Pancreas (tissue), 10 donors: Measurements from ENCODE around the gene B3GAT1. TPM values are rescaled to one million over a fixed set of nuclear protein-coding genes. Genes with fewer than 3 reads are reported as not detected.
"Not testable (repeated sequence)": the region's sequence is repeated elsewhere in the genome, so short reads cannot be mapped to it uniquely, and the experiment has no call there.

Experiments used
- ATAC-seq, 4 donors: fragments of 200-7000 bp; cut with Tn5 transposase; one replicate each; pipeline versions ENCODE4 v1.8.0 to v1.9.1; 2020; ENCODE audit warnings: mild to moderate bottlenecking in 4 of 4, moderate library complexity in 4 of 4
- DNase-seq, 6 donors: peaks; one replicate each; pipeline ENCODE4 v3.0.0-alpha.2; 2020
- FAIRE-seq: peaks from 2 replicates; lab custom pipeline; 2012; peaks lifted over from hg19 to GRCh38; lab: Jason Lieb, UNC
- H3K27ac ChIP-seq, 4 donors: fragments of 200-600 bp; sonication (generic); 1 replicate in 3 of 4; 2 replicates in 1 of 4; pipeline versions ENCODE4 v1.5.0 to v1.8.0; 2020
- H3K27me3 ChIP-seq, 4 donors: fragments of 200-600 bp; one replicate each; pipeline ENCODE4 v1.8.0; 2021
- H3K36me3 ChIP-seq, 3 donors: fragments of 200-600 bp; sonication (generic) in 1 of 3; one replicate each; pipeline versions ENCODE4 v1.5.0 to v1.8.0; 2020 to 2021
- H3K4me1 ChIP-seq, 3 donors: fragments of 200-600 bp; one replicate each; pipeline ENCODE4 v1.8.0; 2021
- H3K4me3 ChIP-seq, 4 donors: fragments of 200-600 bp; sonication (generic) in 2 of 4; one replicate each; pipeline versions ENCODE4 v1.5.0 to v1.8.0; 2020 to 2021
- H3K9me3 ChIP-seq, 4 donors: fragments of 200-600 bp; one replicate each; pipeline ENCODE4 v1.8.0; 2021
- WGBS, 2 donors: extraction: QIAGEN DNeasy Blood & Tissue Kit; methylation state at CpG; one replicate each; pipeline ENCODE4 v1.1.7; 2013; 5-methylcytosine and 5-hydroxymethylcytosine counted together
- intact Hi-C, 3 donors: fragments of 100-400 bp; cut with DNase I; formaldehyde crosslinking; loops; one replicate each; pipeline versions ENCODE4 v1.11.1 to v1.14.2; 2022
- polyA plus RNA-seq, 2 donors: library from polyadenylated mRNA; stranded (reverse); fragments of 200-250 nt; gene quantifications; one replicate each; pipeline ENCODE4 v1.2.3, GENCODE V29; 2013
- total RNA-seq, 6 donors: library from RNA; stranded (reverse); fragmentation: NEBNext Ultra II Directional in 4 of 6; extraction: Animal tissue kit (Norgen Biotek cat#: 25700) in 4 of 6; gene quantifications; one replicate each; pipeline versions ENCODE4 v1.2.1 to v1.2.4, GENCODE V29; 2021 to 2023
- TF ChIP-seq, protein P1 (sequence below), 4 donors: fragments of 200-600 bp; sonication (generic) in 3 of 4; IDR thresholded peaks; one replicate each; pipeline versions ENCODE4 v1.5.0 to v1.8.0; 2021; ENCODE audit warnings: antibody characterized with exemption in 4 of 4
- donor health status: healthy with polysubstance abuse.
- donor health status: DM: no; HTN: no; CAD: no; lungs with moderate emphysema.
- donor health status: DM: no; HTN: no; CAD: no.
- donor health status: control.
- donor health status: control.
- donor health status: Bipolar disorder and iron deficiency.
- donor health status: DM: yes; HTN: yes; CAD: no.
- donor health status: DM: no; HTN: no; CAD: no.
- donor health status: DM: no; HTN: no; CAD: no.
- donor health status: DM: yes; HTN: yes; CAD: no.

The B3GAT1 gene
- total and polyA plus RNA-seq, 8 donors, result 0.08 to 1.3 (median 0.20) TPM

GRCh38 chr11:134447696-134448095, 35.7 kb upstream of the B3GAT1 start:
- Histone ChIP-seq H3K4me3 (no peak overlapping the region), H3K36me3 (no peaks in the 10 kb centered on the region), H3K27me3 (no peaks in the 10 kb centered on the region), H3K27ac (no peak overlapping the region), H3K9me3 (no peaks in the 10 kb centered on the region), H3K4me1 (no peaks in the 10 kb centered on the region)
- TF ChIP-seq, protein P1, sequence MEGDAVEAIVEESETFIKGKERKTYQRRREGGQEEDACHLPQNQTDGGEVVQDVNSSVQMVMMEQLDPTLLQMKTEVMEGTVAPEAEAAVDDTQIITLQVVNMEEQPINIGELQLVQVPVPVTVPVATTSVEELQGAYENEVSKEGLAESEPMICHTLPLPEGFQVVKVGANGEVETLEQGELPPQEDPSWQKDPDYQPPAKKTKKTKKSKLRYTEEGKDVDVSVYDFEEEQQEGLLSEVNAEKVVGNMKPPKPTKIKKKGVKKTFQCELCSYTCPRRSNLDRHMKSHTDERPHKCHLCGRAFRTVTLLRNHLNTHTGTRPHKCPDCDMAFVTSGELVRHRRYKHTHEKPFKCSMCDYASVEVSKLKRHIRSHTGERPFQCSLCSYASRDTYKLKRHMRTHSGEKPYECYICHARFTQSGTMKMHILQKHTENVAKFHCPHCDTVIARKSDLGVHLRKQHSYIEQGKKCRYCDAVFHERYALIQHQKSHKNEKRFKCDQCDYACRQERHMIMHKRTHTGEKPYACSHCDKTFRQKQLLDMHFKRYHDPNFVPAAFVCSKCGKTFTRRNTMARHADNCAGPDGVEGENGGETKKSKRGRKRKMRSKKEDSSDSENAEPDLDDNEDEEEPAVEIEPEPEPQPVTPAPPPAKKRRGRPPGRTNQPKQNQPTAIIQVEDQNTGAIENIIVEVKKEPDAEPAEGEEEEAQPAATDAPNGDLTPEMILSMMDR (IDR thresholded peaks at IDR 0.05), result no peak
- intact Hi-C loops, result no loop called here
- ATAC-seq (no peak), FAIRE-seq (no peak), DNase-seq (no peak)
- WGBS, 2 donors, result 78 to 89% methylated on average over 27 of the region's 27 CpGs

DNA sequence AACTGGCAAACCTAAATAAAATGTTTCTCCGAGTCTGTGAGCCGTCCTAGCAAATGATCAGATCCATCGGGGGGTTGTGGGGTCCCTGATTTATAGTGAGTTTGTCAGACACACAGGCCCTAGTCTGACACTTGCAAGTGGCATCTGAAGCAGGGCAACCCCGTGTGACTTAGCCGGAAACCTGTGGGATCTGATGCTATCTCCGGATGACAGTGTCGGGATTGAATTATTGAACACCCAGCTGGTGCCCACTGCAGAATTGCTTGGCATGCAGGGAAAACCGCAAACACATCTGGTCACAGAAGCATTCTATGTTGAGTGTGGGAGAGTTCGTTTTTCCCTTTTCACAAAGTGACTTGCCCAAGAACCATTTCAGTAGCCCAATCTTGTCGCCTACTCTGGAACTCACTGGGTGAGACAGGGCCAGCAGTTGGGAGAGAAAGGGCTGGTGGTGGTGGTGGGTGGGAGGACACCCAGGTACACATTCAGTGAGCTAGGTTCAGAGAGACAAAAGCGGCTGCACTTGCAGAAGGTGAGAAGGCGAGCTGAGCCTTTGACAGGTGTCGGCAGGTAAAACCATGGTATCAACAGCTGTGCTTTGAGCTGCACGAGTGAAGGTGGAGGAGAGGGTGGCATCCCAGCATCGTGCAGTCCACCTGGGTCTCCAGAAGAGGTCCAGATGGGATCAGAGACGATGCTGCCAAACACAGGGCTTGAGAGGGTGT, 33.7 kb upstream of the B3GAT1 start:
- Histone ChIP-seq H3K27ac (no peak overlapping the region), H3K36me3 (no peaks in the 10 kb centered on the region), H3K9me3 (no peaks in the 10 kb centered on the region), H3K27me3 (no peaks in the 10 kb centered on the region), H3K4me1 (no peaks in the 10 kb centered on the region), H3K4me3 (no peak overlapping the region)
- no peak for ATAC-seq
- TF ChIP-seq, protein P1 (IDR thresholded peaks at IDR 0.05), result no peak
- intact Hi-C loops, result no loop called here
- FAIRE-seq, result no peak
- no peak for DNase-seq
- 55 to 65% methylated on average over 16 of the region's 16 CpGs for WGBS, 2 donors

DNA sequence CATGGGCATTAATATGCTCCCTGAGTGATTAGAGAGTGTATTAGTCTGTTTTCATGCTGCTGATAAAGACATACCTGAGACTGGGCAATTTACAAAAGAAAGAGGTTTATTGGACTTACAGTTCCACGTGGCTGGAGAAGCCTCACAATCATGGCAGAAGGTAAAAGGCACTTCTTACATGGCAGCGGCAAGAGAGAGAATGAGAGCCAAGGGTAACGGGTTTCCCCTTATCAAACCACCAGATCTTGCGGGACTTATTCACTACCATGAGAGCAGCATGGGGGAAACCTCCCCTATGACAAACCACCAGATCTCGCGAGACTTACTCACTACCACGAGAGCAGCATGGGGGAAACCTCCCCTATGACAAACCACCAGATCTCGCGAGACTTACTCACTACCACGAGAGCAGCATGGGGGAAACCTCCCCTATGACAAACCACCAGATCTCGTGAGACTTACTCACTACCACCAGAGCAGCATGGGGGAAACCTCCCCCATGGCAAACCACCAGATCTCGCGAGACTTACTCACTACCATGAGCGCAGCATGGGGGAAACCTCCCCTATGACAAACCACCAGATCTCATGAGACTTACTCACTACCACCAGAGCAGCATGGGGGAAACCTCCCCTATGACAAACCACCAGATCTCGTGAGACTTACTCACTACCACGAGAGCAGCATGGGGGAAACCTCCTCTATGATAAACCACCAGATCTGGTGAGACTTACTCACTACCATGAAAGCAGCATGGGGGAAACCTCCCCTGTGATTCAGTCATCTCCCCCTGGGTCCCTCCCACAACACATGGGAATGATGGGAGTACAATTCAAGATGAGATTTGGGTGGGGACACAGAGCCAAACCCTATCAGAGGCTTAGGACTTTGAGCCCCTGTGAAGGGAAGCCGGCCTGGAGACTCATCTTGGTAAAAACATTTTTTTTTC, 32.4 kb upstream of the B3GAT1 start:
- H3K27ac ChIP-seq, H3K27me3 ChIP-seq, H3K4me3 ChIP-seq, FAIRE-seq, intact Hi-C loops, H3K9me3 ChIP-seq, H3K4me1 ChIP-seq, ATAC-seq, DNase-seq, H3K36me3 ChIP-seq: not testable (repeated sequence)
- 67 to 77% methylated on average over 17 of the region's 17 CpGs for WGBS, 2 donors

DNA sequence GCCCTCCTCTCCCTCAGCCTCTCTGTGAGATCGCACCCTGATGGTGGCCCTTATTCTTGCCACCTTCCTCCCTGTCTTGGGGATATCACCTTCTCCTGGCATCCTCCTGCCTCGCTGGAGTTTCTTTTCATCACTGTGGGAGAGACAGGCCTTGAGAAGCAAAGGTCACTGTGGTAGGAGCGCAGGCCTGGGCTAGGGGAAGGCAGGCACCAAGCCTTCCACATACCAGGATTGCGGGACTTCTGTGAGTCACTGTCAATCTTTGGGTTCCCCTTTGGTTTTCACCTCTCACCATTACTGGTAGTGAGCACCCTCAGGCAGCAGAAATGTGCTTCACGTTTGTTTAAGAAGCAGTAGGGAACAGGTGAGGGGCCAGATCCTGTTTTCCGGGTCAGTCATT, 31.2 kb upstream of the B3GAT1 start:
- no peaks in the 10 kb centered on the region for H3K9me3 ChIP-seq
- H3K4me1 ChIP-seq, result no peaks in the 10 kb centered on the region
- 60 to 63% methylated on average over 6 of the region's 6 CpGs for WGBS, 2 donors
- H3K4me3 ChIP-seq, result no peak overlapping the region
- intact Hi-C loops, result no loop called here
- FAIRE-seq (no peak), ATAC-seq (no peak), DNase-seq (no peak)
- H3K36me3 ChIP-seq, result no peaks in the 10 kb centered on the region
- H3K27ac ChIP-seq, result no peak overlapping the region
- no peaks in the 10 kb centered on the region for H3K27me3 ChIP-seq
- TF ChIP-seq, protein P1 (IDR thresholded peaks at IDR 0.05), result no peak

DNA sequence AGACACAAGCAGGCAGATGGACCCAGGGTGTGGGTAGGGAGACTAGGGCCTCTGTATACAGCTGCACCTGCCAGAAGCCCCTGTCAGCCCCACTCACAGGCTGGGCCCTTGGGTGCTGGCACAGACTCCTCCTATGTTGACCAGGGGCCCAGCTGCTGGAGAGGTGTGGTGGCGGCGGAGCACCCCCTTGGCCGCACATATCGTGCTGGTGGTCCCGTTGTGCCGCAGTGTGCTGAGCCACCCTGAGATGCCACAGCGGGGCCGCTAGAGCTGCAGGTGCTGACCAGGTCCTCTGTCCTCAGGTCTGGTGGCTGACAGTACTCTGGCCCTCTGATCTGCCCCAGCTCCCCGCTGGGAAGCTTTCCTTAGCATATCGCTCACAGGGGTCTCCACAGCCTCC, 30.2 kb upstream of the B3GAT1 start:
- no peak for FAIRE-seq
- no peak for DNase-seq
- no peak for ATAC-seq
- WGBS, 2 donors, result 70 to 77% methylated on average over 10 of the region's 10 CpGs
- intact Hi-C loops, result no loop called here
- TF ChIP-seq, protein P1 (IDR thresholded peaks at IDR 0.05), result no peak
- H3K4me1 ChIP-seq, result no peaks in the 10 kb centered on the region
- no peak overlapping the region for H3K27ac ChIP-seq
- no peaks in the 10 kb centered on the region for H3K27me3 ChIP-seq
- no peaks in the 10 kb centered on the region for H3K9me3 ChIP-seq
- no peaks in the 10 kb centered on the region for H3K36me3 ChIP-seq
- no peak overlapping the region for H3K4me3 ChIP-seq
